CD4-positive, CD25-positive, alpha-beta regulatory T cell (primary cell): ENCODE data around the gene FAM184B. TPM values are rescaled to one million over a fixed set of nuclear protein-coding genes. Genes with fewer than 3 reads are reported as not detected.

Experiments
- ATAC-seq, 2 donors: fragments of 150-1000 bp; cut with Tn5 transposase; one replicate each; pipeline ENCODE4 v1.10.0; 2021; ENCODE audit warnings: low read depth in 2 of 2, moderate number of reproducible peaks in 2 of 2, moderate library complexity in 1 of 2
- DNase-seq, 3 donors: peaks; one replicate each; pipeline versions ENCODE4 v3.0.0 to v3.0.0-alpha.2; 2012 to 2022; ENCODE audit warnings: mixed read lengths in 1 of 3
- H3K27ac ChIP-seq: one replicate; pipeline ENCODE4 v1.7.0; 2013; ENCODE audit warnings: mild to moderate bottlenecking, low read length; ENCODE audit not compliant: insufficient read depth, poor library complexity, severe bottlenecking
- H3K27me3 ChIP-seq: one replicate; pipeline ENCODE4 v1.7.0; 2013; ENCODE audit warnings: low read length; ENCODE audit not compliant: control insufficient read depth, insufficient read depth
- H3K36me3 ChIP-seq: one replicate; pipeline ENCODE4 v1.7.0; 2013; ENCODE audit warnings: mild to moderate bottlenecking, low read length, moderate library complexity; ENCODE audit not compliant: control insufficient read depth, insufficient read depth
- H3K4me1 ChIP-seq: 2 replicates; pipeline ENCODE4 v1.7.0; 2013; ENCODE audit warnings: mild to moderate bottlenecking, low read length; ENCODE audit not compliant: insufficient read depth, control insufficient read depth, poor library complexity, severe bottlenecking
- H3K4me3 ChIP-seq: one replicate; pipeline ENCODE4 v1.7.0; 2013; ENCODE audit warnings: low read depth, mild to moderate bottlenecking, low read length, moderate library complexity
- H3K9me3 ChIP-seq, 2 experiments: 1 replicate in 1 of 2; 2 replicates in 1 of 2; pipeline ENCODE4 v1.7.0; 2013; ENCODE audit warnings: low read length in 2 of 2, mild to moderate bottlenecking in 1 of 2, moderate library complexity in 1 of 2; ENCODE audit not compliant: control insufficient read depth in 2 of 2
- H3K27ac Mint-ChIP-seq, 3 donors: one replicate each; pipeline ENCODE4 v1.8.0; 2020 to 2022; ENCODE audit warnings: mild to moderate bottlenecking in 3 of 3, mixed read lengths in 3 of 3, moderate library complexity in 2 of 3
- H3K27me3 Mint-ChIP-seq: one replicate; pipeline ENCODE4 v1.8.0; 2022; ENCODE audit warnings: mild to moderate bottlenecking, mixed read lengths
- H3K36me3 Mint-ChIP-seq: one replicate; pipeline ENCODE4 v1.8.0; 2020; ENCODE audit warnings: mixed read lengths
- H3K4me1 Mint-ChIP-seq, 4 donors: one replicate each; pipeline ENCODE4 v1.8.0; 2020 to 2022; ENCODE audit warnings: mixed read lengths in 4 of 4, mild to moderate bottlenecking in 1 of 4
- H3K4me3 Mint-ChIP-seq, 4 donors: one replicate each; pipeline ENCODE4 v1.8.0; 2020 to 2022; ENCODE audit warnings: mild to moderate bottlenecking in 4 of 4, mixed read lengths in 4 of 4, moderate library complexity in 3 of 4
- H3K9me3 Mint-ChIP-seq, 7 donors: one replicate each; pipeline ENCODE4 v1.8.0; 2020 to 2022; ENCODE audit warnings: mixed read lengths in 7 of 7, mild to moderate bottlenecking in 3 of 7, moderate library complexity in 2 of 7
- polyA plus RNA-seq, 4 donors: library from polyadenylated mRNA; unstranded; fragments of 300-500 nt; fragmentation: Illumina TruSeq; gene quantifications; one replicate each; pipeline ENCODE4 v1.2.3, GENCODE V29; 2021
- total RNA-seq: library from RNA; stranded (reverse); gene quantifications from one replicate; pipeline ENCODE4 v1.2.3, GENCODE V29; 2022

FAM184B gene
- total and polyA plus RNA-seq, 5 donors from 2014 or later = 0.03 TPM; not detected in 4

DNA sequence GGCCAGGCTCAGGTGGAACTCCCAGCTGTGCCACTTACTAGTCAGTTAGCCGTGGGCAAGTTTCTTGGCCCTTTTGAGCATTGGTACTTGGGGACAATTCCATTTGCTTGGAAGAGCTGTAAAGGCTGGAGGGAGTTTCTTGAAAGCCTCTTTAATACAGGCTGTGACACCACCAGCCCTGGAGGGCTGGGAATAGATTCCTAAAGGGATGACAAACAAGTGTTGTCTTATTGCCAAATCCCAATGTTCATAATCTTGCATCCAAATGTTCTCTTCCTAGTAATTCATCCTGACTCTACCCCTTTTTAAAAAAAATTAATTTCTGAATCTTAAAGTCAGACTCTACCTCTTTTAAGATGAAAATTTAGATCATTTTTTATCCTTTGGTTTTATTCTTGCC, 181.6 kb downstream of the FAM184B start:
- H3K27ac Mint-ChIP-seq = no peak overlapping the region
- H3K9me3 Mint-ChIP-seq = no peaks in the 10 kb centered on the region
- peaks cover 39% of the 10 kb centered on the region for H3K36me3 Mint-ChIP-seq
- H3K4me3 Mint-ChIP-seq = no peak overlapping the region
- Histone ChIP-seq H3K4me1 (no peaks in the 10 kb centered on the region), H3K27ac (no peak overlapping the region), H3K9me3 (no peaks in the 10 kb centered on the region), H3K27me3 (no peaks in the 10 kb centered on the region), H3K36me3 (peaks cover 73% of the 10 kb centered on the region), H3K4me3 (no peak overlapping the region)
- no peak for DNase-seq
- no peaks in the 10 kb centered on the region for H3K27me3 Mint-ChIP-seq
- H3K4me1 Mint-ChIP-seq = peaks cover 0 to 7% (median 0%) of the 10 kb centered on the region in 4 donors
- ATAC-seq = no peak

- Histone ChIP-seq H3K27me3 (no peaks in the 10 kb centered on the region), H3K4me3 (no peak overlapping the region), H3K27ac (no peak overlapping the region), H3K36me3 (peaks cover 83% of the 10 kb centered on the region), H3K4me1 (no peaks in the 10 kb centered on the region), H3K9me3 (no peaks in the 10 kb centered on the region)
- Mint-ChIP-seq H3K27me3 (no peaks in the 10 kb centered on the region), H3K9me3 (no peaks in the 10 kb centered on the region), H3K4me1 (peaks cover 0 to 10% (median under 1%) of the 10 kb centered on the region in 4 donors), H3K27ac (peak overlapping the region in 1 of 3 donors; percentile 74), H3K4me3 (no peak overlapping the region), H3K36me3 (peaks cover 39% of the 10 kb centered on the region)
- no peak for ATAC-seq
- no peak for DNase-seq
These were observed 183.9 kb downstream of the FAM184B start for GRCh38 chr4:17597517-17597916.

DNA sequence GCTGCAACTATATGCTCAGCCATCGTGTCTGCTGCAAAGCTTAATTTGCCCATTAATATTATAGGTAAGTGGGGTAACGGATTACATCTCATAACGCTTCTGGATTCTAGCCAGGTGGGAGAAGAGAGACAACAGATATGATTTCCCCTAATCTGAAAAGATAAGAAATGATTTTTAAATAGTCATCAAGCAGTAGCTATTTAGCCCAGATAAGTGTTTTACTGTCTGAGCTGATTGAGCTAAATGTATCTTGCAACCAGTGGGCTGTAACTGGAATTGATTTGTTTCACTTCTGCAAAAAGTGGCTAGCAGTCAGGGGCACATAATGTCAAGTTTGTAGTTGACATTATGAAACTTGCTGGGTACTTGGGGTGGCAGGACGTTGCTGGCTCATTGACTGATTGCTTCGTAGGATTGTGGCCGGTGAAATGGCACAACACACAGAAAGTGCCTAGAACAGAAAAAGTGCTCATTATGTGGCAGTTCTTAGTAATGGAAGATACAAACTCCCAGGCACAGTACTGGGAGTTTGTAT, 185.9 kb downstream of the FAM184B start:
- no peak for DNase-seq
- peaks cover 39% of the 10 kb centered on the region for H3K36me3 Mint-ChIP-seq
- peaks cover 4 to 14% (median 6%) of the 10 kb centered on the region in 4 donors for H3K4me1 Mint-ChIP-seq
- peak; percentile 22 to 55 for ATAC-seq
- H3K9me3 Mint-ChIP-seq = no peaks in the 10 kb centered on the region
- no peaks in the 10 kb centered on the region for H3K27me3 Mint-ChIP-seq
- Histone ChIP-seq H3K27me3 (no peaks in the 10 kb centered on the region), H3K27ac (no peak overlapping the region), H3K4me1 (no peaks in the 10 kb centered on the region), H3K9me3 (no peaks in the 10 kb centered on the region), H3K36me3 (peaks cover 84% of the 10 kb centered on the region), H3K4me3 (no peak overlapping the region)
- no peak overlapping the region for H3K27ac Mint-ChIP-seq
- no peak overlapping the region for H3K4me3 Mint-ChIP-seq

DNA sequence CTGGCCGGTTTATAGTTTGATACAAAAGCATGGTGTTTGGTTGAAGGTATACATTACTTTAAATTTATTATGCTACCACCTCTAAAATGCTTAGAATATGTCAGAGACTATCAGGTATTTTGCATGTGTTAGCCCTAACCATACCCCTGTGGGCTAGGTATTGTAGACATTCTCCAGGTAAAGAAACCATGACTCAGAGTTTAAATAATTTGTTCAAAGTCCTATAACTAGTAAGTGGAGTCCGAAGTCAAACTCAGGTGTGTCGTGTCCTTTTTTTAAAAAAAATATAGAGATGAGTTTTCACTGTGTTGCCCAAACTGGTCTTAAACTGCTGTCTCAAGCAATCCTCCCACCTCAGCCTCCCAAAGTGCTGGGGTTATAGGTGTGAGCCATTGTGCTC, 192.1 kb downstream of the FAM184B start:
- Mint-ChIP-seq H3K9me3 (no peaks in the 10 kb centered on the region), H3K4me1 (peaks cover 7 to 16% (median 10%) of the 10 kb centered on the region in 4 donors), H3K27ac (no peak overlapping the region), H3K27me3 (no peaks in the 10 kb centered on the region), H3K4me3 (no peak overlapping the region), H3K36me3 (peaks cover 46% of the 10 kb centered on the region)
- Histone ChIP-seq H3K9me3 (no peaks in the 10 kb centered on the region), H3K4me1 (no peaks in the 10 kb centered on the region), H3K4me3 (no peak overlapping the region), H3K27me3 (no peaks in the 10 kb centered on the region), H3K36me3 (peaks cover 83% of the 10 kb centered on the region), H3K27ac (no peak overlapping the region)
- no peak for DNase-seq
- ATAC-seq = no peak

GRCh38 chr4:17587094-17587822, 194.2 kb downstream of the FAM184B start:
- ATAC-seq (no peak), DNase-seq (no peak)
- no peaks in the 10 kb centered on the region for H3K9me3 ChIP-seq
- Mint-ChIP-seq H3K27ac (no peak overlapping the region), H3K4me1 (peaks cover 4 to 14% (median 10%) of the 10 kb centered on the region in 4 donors), H3K36me3 (peaks cover 45% of the 10 kb centered on the region), H3K27me3 (no peaks in the 10 kb centered on the region), H3K9me3 (no peaks in the 10 kb centered on the region), H3K4me3 (no peak overlapping the region)
- H3K4me3 ChIP-seq = no peak overlapping the region
- peaks cover 91% of the 10 kb centered on the region for H3K36me3 ChIP-seq
- H3K27ac ChIP-seq = no peak overlapping the region
- H3K4me1 ChIP-seq = no peaks in the 10 kb centered on the region
- H3K27me3 ChIP-seq = no peaks in the 10 kb centered on the region

DNA sequence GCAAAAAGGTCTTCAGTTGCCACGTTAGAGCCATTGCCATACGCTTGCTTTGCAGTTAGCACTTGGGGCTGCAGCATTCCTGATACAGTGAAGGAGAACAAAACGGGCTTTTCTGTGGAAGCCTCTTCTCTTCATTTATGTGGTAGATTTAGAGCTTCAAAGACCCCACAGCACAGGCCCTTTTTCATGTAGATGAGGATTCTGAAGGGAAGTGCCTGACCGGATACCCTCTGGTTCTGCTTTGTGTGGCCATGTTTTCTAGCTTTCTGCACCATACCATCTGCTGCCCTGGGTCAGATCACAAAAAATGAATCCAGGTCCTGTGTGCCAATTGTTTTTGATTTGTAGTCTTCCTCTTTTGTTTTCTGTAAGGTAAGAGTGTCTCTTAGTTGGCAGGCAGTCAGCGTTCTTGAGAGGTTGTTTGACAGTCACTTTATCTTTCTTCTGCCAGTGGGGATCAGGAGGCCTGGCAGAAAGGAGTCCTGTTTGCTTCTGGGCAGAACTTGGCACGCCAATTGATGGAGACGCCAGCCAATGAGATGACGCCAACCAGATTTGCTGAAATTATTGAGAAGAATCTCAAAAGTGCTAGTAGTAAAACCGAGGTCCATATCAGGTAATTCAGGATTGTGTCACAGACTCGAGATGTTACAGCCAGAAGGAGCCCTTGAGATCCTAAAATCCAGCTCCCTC, 196.8 kb downstream of the FAM184B start:
- H3K36me3 Mint-ChIP-seq = peaks cover 50% of the 10 kb centered on the region
- ATAC-seq = no peak
- H3K27ac Mint-ChIP-seq = peak overlapping the region in 1 of 3 donors; percentile 40
- Histone ChIP-seq H3K9me3 (no peaks in the 10 kb centered on the region), H3K4me3 (no peak overlapping the region), H3K27me3 (no peaks in the 10 kb centered on the region), H3K4me1 (peaks cover under 1% of the 10 kb centered on the region), H3K27ac (no peak overlapping the region), H3K36me3 (peaks cover 78% of the 10 kb centered on the region)
- no peaks in the 10 kb centered on the region for H3K27me3 Mint-ChIP-seq
- DNase-seq = no peak
- peaks cover 0 to 18% (median 10%) of the 10 kb centered on the region in 4 donors for H3K4me1 Mint-ChIP-seq
- H3K4me3 Mint-ChIP-seq = no peak overlapping the region
- no peaks in the 10 kb centered on the region for H3K9me3 Mint-ChIP-seq

- H3K9me3 Mint-ChIP-seq = no peaks in the 10 kb centered on the region
These were observed 197.5 kb downstream of the FAM184B start for GRCh38 chr4:17583941-17584340.

More at GRCh38 chr4:17583941-17584340, 197.5 kb downstream of the FAM184B start:
- Histone ChIP-seq H3K4me1 (peaks cover 8% of the 10 kb centered on the region), H3K27me3 (no peaks in the 10 kb centered on the region), H3K9me3 (no peaks in the 10 kb centered on the region), H3K36me3 (peaks cover 71% of the 10 kb centered on the region), H3K4me3 (no peak overlapping the region), H3K27ac (no peak overlapping the region)
- DNase-seq (no peak), ATAC-seq (no peak)
- peaks cover 6 to 19% (median 12%) of the 10 kb centered on the region in 4 donors for H3K4me1 Mint-ChIP-seq
- H3K27ac Mint-ChIP-seq = no peak overlapping the region
- peak overlapping the region in 1 of 4 donors; percentile 41 for H3K4me3 Mint-ChIP-seq
- peaks cover 45% of the 10 kb centered on the region for H3K36me3 Mint-ChIP-seq
- H3K27me3 Mint-ChIP-seq = no peaks in the 10 kb centered on the region
